DND-41 (cell line): ENCODE measurements around the gene SHB.

Experiments
- ATAC-seq: fragments of 200-7000 bp; cut with Tn5 transposase; 3 replicates; pipeline ENCODE4 v1.9.1; 2021; ENCODE audit warnings: low read depth; ENCODE audit not compliant: insufficient read depth
- DNase-seq: peaks from one replicate; pipeline ENCODE4 v3.0.0-alpha.2; 2020
- H2AFZ ChIP-seq: 2 replicates; pipeline ENCODE4 v1.6.0; 2012; ENCODE audit warnings: low read depth, low read length
- H3K27ac ChIP-seq: 2 replicates; pipeline ENCODE4 v1.5.1; 2012; ENCODE audit warnings: low read length, inconsistent platforms
- H3K27me3 ChIP-seq: fragments of 200-600 bp; sonication (generic); 2 replicates; pipeline ENCODE4 v1.6.0; 2012; ENCODE audit warnings: low read length, mild to moderate bottlenecking, inconsistent platforms; ENCODE audit not compliant: insufficient read depth, poor library complexity
- H3K36me3 ChIP-seq: 2 replicates; pipeline ENCODE4 v1.5.1; 2012; ENCODE audit warnings: low read length, inconsistent platforms; ENCODE audit not compliant: insufficient read depth
- H3K4me1 ChIP-seq: 2 replicates; pipeline ENCODE4 v1.5.1; 2012; ENCODE audit warnings: mild to moderate bottlenecking, low read length; ENCODE audit not compliant: insufficient read depth
- H3K4me2 ChIP-seq: 2 replicates; pipeline ENCODE4 v1.6.0; 2012; ENCODE audit warnings: mild to moderate bottlenecking, moderate library complexity, low read length, inconsistent platforms; ENCODE audit not compliant: insufficient read depth
- H3K4me3 ChIP-seq, 2 experiments: fragments of 200-600 bp in 1 of 2; shearing (Covaris generic) in 1 of 2; 2 replicates each; pipeline ENCODE4 v1.5.1; 2012 to 2016; ENCODE audit warnings: inconsistent platforms in 2 of 2, low read length in 2 of 2, mild to moderate bottlenecking in 2 of 2, low read depth in 1 of 2, moderate library complexity in 1 of 2
- H3K79me2 ChIP-seq: 2 replicates; pipeline ENCODE4 v1.6.0; 2012; ENCODE audit warnings: low read length, inconsistent platforms; ENCODE audit not compliant: insufficient read depth
- H3K9ac ChIP-seq: 2 replicates; pipeline ENCODE4 v1.6.0; 2012; ENCODE audit warnings: low read depth, mild to moderate bottlenecking, inconsistent platforms, low read length, moderate library complexity
- H3K9me3 ChIP-seq: 2 replicates; pipeline ENCODE4 v1.5.1; 2012; ENCODE audit warnings: low read length, moderate library complexity, mild to moderate bottlenecking, inconsistent platforms; ENCODE audit not compliant: insufficient read depth, severe bottlenecking
- H4K20me1 ChIP-seq: 2 replicates; pipeline ENCODE4 v1.6.0; 2012; ENCODE audit warnings: low read length; ENCODE audit not compliant: insufficient read depth
- EZH2 ChIP-seq: IDR thresholded peaks from 3 replicates; pipeline ENCODE4 v1.6.1; 2012; ENCODE audit warnings: borderline replicate concordance, low read depth, mild to moderate bottlenecking, moderate library complexity, low read length, inconsistent platforms; ENCODE audit not compliant: severe bottlenecking
- TF ChIP-seq, protein P1 (sequence below): IDR thresholded peaks from 2 replicates; pipeline ENCODE4 v1.5.1; 2012; ENCODE audit warnings: borderline replicate concordance, low read length, moderate library complexity, mild to moderate bottlenecking; ENCODE audit not compliant: poor library complexity, severe bottlenecking; ENCODE audit errors: extremely low read depth

Gene SHB

DNA sequence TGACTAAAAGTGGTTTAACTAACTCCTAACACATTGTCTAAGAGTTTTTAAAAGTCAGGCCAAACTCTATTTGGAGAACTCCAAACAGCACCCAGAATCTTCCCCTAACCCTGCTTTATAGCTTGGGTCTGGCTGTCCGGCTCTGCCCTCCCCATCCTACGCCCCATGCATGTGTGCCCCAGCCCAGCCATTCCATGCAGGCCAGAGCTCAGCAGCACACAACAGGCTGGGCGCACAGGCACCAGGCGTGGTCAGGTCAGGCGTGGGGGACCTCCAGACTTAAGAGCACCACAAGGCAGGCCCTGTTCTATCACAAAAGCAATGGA is 31.1 kb downstream of the SHB start:
- H3K27me3 ChIP-seq, result no peaks in the 10 kb centered on the region
- H3K4me1 ChIP-seq, result no peaks in the 10 kb centered on the region

DNA sequence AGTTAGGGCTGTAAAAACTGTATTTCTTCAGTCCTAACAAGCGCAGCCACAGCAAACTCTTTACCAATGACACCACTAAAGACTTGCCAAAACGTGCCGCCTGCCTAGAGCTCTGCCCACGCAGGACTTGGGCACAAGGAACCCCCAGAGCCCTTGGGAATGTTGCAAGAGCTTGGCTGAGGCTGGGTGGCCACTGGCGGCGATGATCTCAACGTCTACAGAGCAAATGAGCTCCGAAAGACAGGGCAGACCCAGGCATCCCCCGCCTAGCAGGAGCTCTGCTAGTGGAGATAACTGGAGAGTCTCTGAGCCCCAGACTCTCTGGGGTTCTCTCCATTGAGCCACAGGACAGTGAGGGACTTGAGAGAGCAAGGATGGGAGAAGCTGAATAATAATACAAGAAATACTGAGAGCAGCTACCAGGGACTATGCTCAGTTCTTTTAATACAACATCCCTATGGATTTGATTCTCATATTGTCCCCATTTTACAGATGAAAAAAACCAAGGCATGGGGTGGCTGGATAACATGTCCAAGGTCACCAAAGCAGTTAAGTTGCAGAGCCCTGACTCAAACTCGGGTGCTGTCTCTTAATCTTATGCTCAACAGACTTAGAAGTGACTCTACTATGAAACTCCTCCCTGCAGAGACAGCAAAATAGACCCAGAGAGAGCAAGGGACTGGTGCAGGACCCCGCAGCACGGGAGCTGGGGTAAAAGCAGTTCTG is 32.5 kb downstream of the SHB start:
- H4K20me1 ChIP-seq, result peaks cover 4% of the 10 kb centered on the region
- no peaks in the 10 kb centered on the region for H3K27me3 ChIP-seq
- H3K36me3 ChIP-seq, result no peaks in the 10 kb centered on the region
- no peaks in the 10 kb centered on the region for H3K4me1 ChIP-seq
- DNase-seq, result no peak
- TF ChIP-seq, protein P1, sequence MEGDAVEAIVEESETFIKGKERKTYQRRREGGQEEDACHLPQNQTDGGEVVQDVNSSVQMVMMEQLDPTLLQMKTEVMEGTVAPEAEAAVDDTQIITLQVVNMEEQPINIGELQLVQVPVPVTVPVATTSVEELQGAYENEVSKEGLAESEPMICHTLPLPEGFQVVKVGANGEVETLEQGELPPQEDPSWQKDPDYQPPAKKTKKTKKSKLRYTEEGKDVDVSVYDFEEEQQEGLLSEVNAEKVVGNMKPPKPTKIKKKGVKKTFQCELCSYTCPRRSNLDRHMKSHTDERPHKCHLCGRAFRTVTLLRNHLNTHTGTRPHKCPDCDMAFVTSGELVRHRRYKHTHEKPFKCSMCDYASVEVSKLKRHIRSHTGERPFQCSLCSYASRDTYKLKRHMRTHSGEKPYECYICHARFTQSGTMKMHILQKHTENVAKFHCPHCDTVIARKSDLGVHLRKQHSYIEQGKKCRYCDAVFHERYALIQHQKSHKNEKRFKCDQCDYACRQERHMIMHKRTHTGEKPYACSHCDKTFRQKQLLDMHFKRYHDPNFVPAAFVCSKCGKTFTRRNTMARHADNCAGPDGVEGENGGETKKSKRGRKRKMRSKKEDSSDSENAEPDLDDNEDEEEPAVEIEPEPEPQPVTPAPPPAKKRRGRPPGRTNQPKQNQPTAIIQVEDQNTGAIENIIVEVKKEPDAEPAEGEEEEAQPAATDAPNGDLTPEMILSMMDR, result no peak
- no peak for TF ChIP-seq EZH2
- H3K4me2 ChIP-seq, result no peak overlapping the region
- no peaks in the 10 kb centered on the region for H3K79me2 ChIP-seq
- no peak overlapping the region for H2AFZ ChIP-seq
- H3K27ac ChIP-seq, result no peak overlapping the region
- no peak for ATAC-seq
- H3K9me3 ChIP-seq, result no peaks in the 10 kb centered on the region
- H3K9ac ChIP-seq, result no peak overlapping the region
- H3K4me3 ChIP-seq, result no peak overlapping the region

More for the DNA sequence above, 31.1 kb downstream of the SHB start:
- no peak for ATAC-seq
- Histone ChIP-seq H3K4me3 (no peak overlapping the region), H2AFZ (no peak overlapping the region), H4K20me1 (peaks cover 4% of the 10 kb centered on the region), H3K79me2 (no peaks in the 10 kb centered on the region), H3K9me3 (no peaks in the 10 kb centered on the region), H3K9ac (no peak overlapping the region), H3K4me2 (no peak overlapping the region), H3K36me3 (no peaks in the 10 kb centered on the region), H3K27ac (no peak overlapping the region)
- no peak for TF ChIP-seq EZH2
- TF ChIP-seq, protein P1, result no peak
- no peak for DNase-seq

DNA sequence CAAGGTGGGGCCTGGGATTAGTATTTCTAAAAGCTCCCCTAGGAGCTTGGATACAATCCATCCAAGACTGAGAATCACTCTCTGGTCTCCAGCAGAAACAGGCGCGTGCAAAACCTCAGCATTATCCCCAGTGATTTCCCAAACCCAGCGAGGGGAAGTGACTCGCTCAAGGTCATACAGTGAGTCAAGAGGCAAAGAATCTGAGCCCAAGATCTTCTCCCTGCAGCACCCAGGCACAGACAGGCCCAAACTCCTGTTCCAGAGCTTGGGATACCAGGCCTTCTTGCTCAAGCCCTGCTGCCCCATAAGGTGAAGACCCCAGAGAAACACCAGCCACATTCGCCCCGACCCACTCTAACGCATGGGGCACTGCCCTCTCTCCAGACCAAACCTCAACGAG is 33.2 kb downstream of the SHB start:
- Histone ChIP-seq H3K79me2 (no peaks in the 10 kb centered on the region), H3K27ac (no peak overlapping the region), H3K4me3 (no peak overlapping the region), H3K9ac (no peak overlapping the region), H4K20me1 (peaks cover 4% of the 10 kb centered on the region), H3K4me1 (no peaks in the 10 kb centered on the region), H3K4me2 (no peak overlapping the region), H3K9me3 (no peaks in the 10 kb centered on the region), H2AFZ (no peak overlapping the region), H3K36me3 (no peaks in the 10 kb centered on the region), H3K27me3 (no peaks in the 10 kb centered on the region)
- TF ChIP-seq, protein P1, result no peak
- no peak for TF ChIP-seq EZH2
- no peak for ATAC-seq
- DNase-seq, result no peak
